Mesenchymal stem cell (in vitro differentiated cells and primary cell): Measurements from ENCODE around the gene WWTR1.

Experiments used
- DNase-seq: peaks from one replicate; pipeline ENCODE4 v3.0.0-alpha.2; 2013
- H2AFZ ChIP-seq: one replicate; pipeline ENCODE4 v1.6.1; 2013; ENCODE audit warnings: low read depth, mild to moderate bottlenecking, control low read depth, inconsistent platforms, low read length, moderate library complexity
- H2AK5ac ChIP-seq: 2 replicates; pipeline ENCODE4 v1.6.1; 2013; ENCODE audit warnings: low read length, moderate library complexity, mild to moderate bottlenecking, inconsistent platforms; ENCODE audit not compliant: severe bottlenecking
- H2BK120ac ChIP-seq: one replicate; pipeline ENCODE4 v1.6.1; 2013; ENCODE audit warnings: low read depth, mild to moderate bottlenecking, inconsistent platforms, low read length, moderate library complexity
- H2BK12ac ChIP-seq, 2 experiments: one replicate each; pipeline ENCODE4 v1.6.1; 2013; ENCODE audit warnings: inconsistent platforms in 2 of 2, low read length in 2 of 2, mild to moderate bottlenecking in 2 of 2, moderate library complexity in 2 of 2, control low read depth in 1 of 2
- H2BK15ac ChIP-seq: one replicate; pipeline ENCODE4 v1.6.1; 2013; ENCODE audit warnings: mild to moderate bottlenecking, low read depth, inconsistent platforms; ENCODE audit not compliant: poor library complexity, severe bottlenecking
- H2BK5ac ChIP-seq: 2 replicates; pipeline ENCODE4 v1.6.1; 2013; ENCODE audit warnings: low read depth, mild to moderate bottlenecking, low read length, control low read depth, inconsistent platforms; ENCODE audit not compliant: poor library complexity, severe bottlenecking
- H3K14ac ChIP-seq, 2 experiments: one replicate each; pipeline ENCODE4 v1.6.1; 2013; ENCODE audit warnings: inconsistent platforms in 2 of 2, low read length in 2 of 2, control low read depth in 1 of 2, mild to moderate bottlenecking in 1 of 2, moderate library complexity in 1 of 2
- H3K18ac ChIP-seq, 2 experiments: one replicate each; pipeline ENCODE4 v1.6.1; 2013; ENCODE audit warnings: inconsistent platforms in 2 of 2, low read length in 2 of 2, control low read depth in 1 of 2, low read depth in 1 of 2, mild to moderate bottlenecking in 1 of 2
- H3K23ac ChIP-seq, 2 experiments: one replicate each; pipeline ENCODE4 v1.6.1; 2013; ENCODE audit warnings: inconsistent platforms in 2 of 2, low read length in 2 of 2, mild to moderate bottlenecking in 2 of 2, moderate library complexity in 2 of 2, control low read depth in 1 of 2
- H3K27ac ChIP-seq: 2 replicates; pipeline ENCODE4 v1.5.1; 2013; ENCODE audit warnings: mild to moderate bottlenecking, moderate library complexity, low read length, control low read depth, inconsistent platforms; ENCODE audit not compliant: poor library complexity, severe bottlenecking
- H3K27me3 ChIP-seq, 2 experiments: 2 replicates each; pipeline versions ENCODE4 v1.6.1 to v1.7.0; 2013; ENCODE audit warnings: low read length in 2 of 2, mild to moderate bottlenecking in 2 of 2, moderate library complexity in 2 of 2, control low read depth in 1 of 2, inconsistent platforms in 1 of 2; ENCODE audit not compliant: control insufficient read depth in 1 of 2, insufficient read depth in 1 of 2
- H3K36me3 ChIP-seq, 2 experiments: 2 replicates each; pipeline versions ENCODE4 v1.6.1 to v1.7.0; 2013; ENCODE audit warnings: low read length in 2 of 2, control low read depth in 1 of 2, inconsistent platforms in 1 of 2, low read depth in 1 of 2, mild to moderate bottlenecking in 1 of 2; ENCODE audit not compliant: insufficient read depth in 2 of 2, control insufficient read depth in 1 of 2
- H3K4ac ChIP-seq, 2 experiments: one replicate each; pipeline ENCODE4 v1.6.1; 2013; ENCODE audit warnings: inconsistent platforms in 2 of 2, low read length in 2 of 2, mild to moderate bottlenecking in 2 of 2, moderate library complexity in 2 of 2, control low read depth in 1 of 2, low read depth in 1 of 2
- H3K4me1 ChIP-seq: 2 replicates; pipeline ENCODE4 v1.6.1; 2013; ENCODE audit warnings: low read depth, low read length, control low read depth; ENCODE audit not compliant: control insufficient read depth, insufficient read depth
- H3K4me2 ChIP-seq: 2 replicates; pipeline ENCODE4 v1.6.1; 2013; ENCODE audit warnings: low read length, mild to moderate bottlenecking, inconsistent platforms; ENCODE audit not compliant: poor library complexity, severe bottlenecking
- H3K4me3 ChIP-seq, 2 experiments: 2 replicates each; pipeline versions ENCODE4 v1.5.1 to v1.7.0; 2013; ENCODE audit warnings: low read length in 2 of 2, mild to moderate bottlenecking in 2 of 2, control low read depth in 1 of 2, low read depth in 1 of 2; ENCODE audit not compliant: insufficient read depth in 1 of 2
- H3K79me1 ChIP-seq: replicated peaks from 2 replicates; pipeline ENCODE4 v1.6.1; 2013; ENCODE audit warnings: mild to moderate bottlenecking, control low read depth, low read length, inconsistent platforms; ENCODE audit not compliant: poor library complexity, severe bottlenecking
- H3K9ac ChIP-seq: 2 replicates; pipeline ENCODE4 v1.7.0; 2013; ENCODE audit warnings: mild to moderate bottlenecking, low read length, moderate library complexity
- H3K9me3 ChIP-seq: 2 replicates; pipeline ENCODE4 v1.7.0; 2013; ENCODE audit warnings: mild to moderate bottlenecking, low read length; ENCODE audit not compliant: control insufficient read depth
- H4K8ac ChIP-seq: one replicate; pipeline ENCODE4 v1.6.1; 2013; ENCODE audit warnings: inconsistent platforms, mild to moderate bottlenecking, low read length, moderate library complexity
- H4K91ac ChIP-seq: one replicate; pipeline ENCODE4 v1.6.1; 2013; ENCODE audit warnings: mild to moderate bottlenecking, low read length, inconsistent platforms
- WGBS: methylation state at CpG from one replicate; pipeline ENCODE4 v1.1.7; 2013; ENCODE audit warnings: mixed read lengths; 5-methylcytosine and 5-hydroxymethylcytosine counted together

Gene WWTR1

GRCh38 chr3:149590691-149591441, 67.0 kb downstream of the WWTR1 start:
- no peak overlapping the region for H3K4me2 ChIP-seq
- H3K79me1 ChIP-seq = peaks cover 8% of the 10 kb centered on the region
- H4K91ac ChIP-seq = no peak overlapping the region
- no peak overlapping the region for H3K23ac ChIP-seq
- no peak overlapping the region for H3K27ac ChIP-seq
- DNase-seq = no peak
- no peak overlapping the region for H2AFZ ChIP-seq
- H3K9ac ChIP-seq = no peak overlapping the region
- H3K4me1 ChIP-seq = peaks cover 9% of the 10 kb centered on the region
- no peak overlapping the region for H3K14ac ChIP-seq
- H2BK5ac ChIP-seq = no peak overlapping the region
- 75% methylated on average over 3 of the region's 4 CpGs for WGBS
- no peak overlapping the region for H2AK5ac ChIP-seq
- H3K4ac ChIP-seq = peak overlapping the region in 1 of 2 experiments; percentile 40
- H3K36me3 ChIP-seq = peaks cover 0 to 10% of the 10 kb centered on the region in 2 experiments
- no peaks in the 10 kb centered on the region for H3K27me3 ChIP-seq
- H2BK120ac ChIP-seq = no peak overlapping the region
- peak overlapping the region in 1 of 2 experiments; percentile 75 for H3K18ac ChIP-seq
- peak overlapping the region in 1 of 2 experiments; percentile 37 for H2BK12ac ChIP-seq
- H3K9me3 ChIP-seq = no peaks in the 10 kb centered on the region
- H3K4me3 ChIP-seq = no peak overlapping the region
- no peak overlapping the region for H2BK15ac ChIP-seq
- no peak overlapping the region for H4K8ac ChIP-seq

DNA sequence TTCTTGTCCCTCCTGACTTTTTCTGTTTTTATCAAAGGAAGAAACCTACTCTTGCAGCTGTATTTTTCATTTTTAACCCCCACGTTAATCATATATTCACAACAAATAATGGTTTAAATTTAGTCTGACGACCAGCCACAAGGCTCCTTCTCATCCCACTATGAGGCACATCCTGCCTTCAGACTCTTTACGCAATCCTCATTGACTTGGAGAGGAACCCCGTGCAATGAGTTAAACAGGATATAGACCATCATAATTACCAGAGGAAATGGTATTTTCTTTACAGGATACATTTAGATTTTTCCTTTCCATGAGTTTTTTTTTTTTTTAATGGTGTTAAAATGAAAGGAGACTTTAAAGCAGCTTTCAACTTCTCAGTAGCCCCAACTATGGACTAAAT, 68.5 kb downstream of the WWTR1 start:
- no peak overlapping the region for H2BK5ac ChIP-seq

GRCh38 chr3:149588909-149589308, 68.9 kb downstream of the WWTR1 start:
- Histone ChIP-seq H3K27me3 (no peaks in the 10 kb centered on the region), H3K36me3 (peaks cover 0 to 10% of the 10 kb centered on the region in 2 experiments), H3K4me3 (no peak overlapping the region), H3K18ac (peak overlapping the region; percentile 76 to 95), H4K8ac (peak overlapping the region; percentile 12), H3K4me2 (no peak overlapping the region), H3K9ac (no peak overlapping the region), H2AK5ac (no peak overlapping the region), H3K4me1 (peaks cover 10% of the 10 kb centered on the region), H3K27ac (no peak overlapping the region), H2BK12ac (peak overlapping the region; percentile 37 to 38), H2BK15ac (no peak overlapping the region), H3K9me3 (no peaks in the 10 kb centered on the region), H3K14ac (no peak overlapping the region), H3K4ac (peak overlapping the region; percentile 83 to 87), H3K23ac (no peak overlapping the region), H2BK5ac (no peak overlapping the region), H2BK120ac (peak overlapping the region; percentile 54), H4K91ac (peak overlapping the region; percentile 91), H3K79me1 (peaks cover 8% of the 10 kb centered on the region), H2AFZ (no peak overlapping the region)
- WGBS = 41% methylated on average over 4 of the region's 4 CpGs
- DNase-seq = peak; percentile 67

More for the DNA sequence above, 68.5 kb downstream of the WWTR1 start:
- Histone ChIP-seq H3K9me3 (no peaks in the 10 kb centered on the region), H3K27ac (no peak overlapping the region), H2BK12ac (no peak overlapping the region), H2BK120ac (no peak overlapping the region), H3K18ac (no peak overlapping the region), H3K14ac (no peak overlapping the region), H3K4me2 (no peak overlapping the region), H3K23ac (no peak overlapping the region), H4K91ac (no peak overlapping the region), H3K36me3 (peaks cover 0 to 10% of the 10 kb centered on the region in 2 experiments), H2AK5ac (no peak overlapping the region), H3K27me3 (no peaks in the 10 kb centered on the region), H2AFZ (no peak overlapping the region), H3K4me1 (peaks cover 10% of the 10 kb centered on the region), H3K9ac (no peak overlapping the region), H4K8ac (no peak overlapping the region), H3K79me1 (peaks cover 8% of the 10 kb centered on the region), H2BK15ac (no peak overlapping the region), H3K4ac (no peak overlapping the region), H3K4me3 (no peak overlapping the region)
- 0% methylated on average over 2 of the region's 4 CpGs for WGBS
- DNase-seq = peak; percentile 91

DNA sequence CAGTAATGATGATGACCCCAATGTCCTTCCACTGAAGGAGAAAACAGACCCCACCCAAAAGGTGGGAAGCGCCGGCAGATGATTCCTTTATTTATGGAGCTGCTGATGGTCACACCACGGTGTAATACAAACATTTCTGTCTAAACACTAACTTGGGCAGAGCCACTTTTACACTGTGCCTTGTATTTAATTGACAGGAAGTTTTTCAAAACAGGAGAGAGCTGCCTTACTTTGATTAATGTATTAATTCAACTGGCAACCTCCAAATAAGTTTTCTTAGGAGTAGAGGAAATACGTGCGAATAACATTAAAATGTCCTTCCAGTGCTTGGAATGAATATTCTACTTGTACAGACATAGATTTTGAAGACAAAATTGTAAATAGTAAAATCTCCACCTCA, 70.4 kb downstream of the WWTR1 start:
- H3K4me1 ChIP-seq = peaks cover 12% of the 10 kb centered on the region
- H2AK5ac ChIP-seq = no peak overlapping the region
- H3K27ac ChIP-seq = no peak overlapping the region
- peaks cover 5% of the 10 kb centered on the region for H3K79me1 ChIP-seq
- H3K4me3 ChIP-seq = no peak overlapping the region
- 33% methylated on average over 3 of the region's 5 CpGs for WGBS
- H3K9me3 ChIP-seq = no peaks in the 10 kb centered on the region
- H3K4me2 ChIP-seq = no peak overlapping the region
- no peak overlapping the region for H2AFZ ChIP-seq
- H4K8ac ChIP-seq = no peak overlapping the region
- H3K27me3 ChIP-seq = no peaks in the 10 kb centered on the region
- no peak overlapping the region for H3K23ac ChIP-seq
- H4K91ac ChIP-seq = no peak overlapping the region
- DNase-seq = no peak
- no peak overlapping the region for H3K9ac ChIP-seq
- no peak overlapping the region for H2BK12ac ChIP-seq
- H3K4ac ChIP-seq = no peak overlapping the region
- H3K14ac ChIP-seq = no peak overlapping the region
- H2BK15ac ChIP-seq = no peak overlapping the region
- H3K36me3 ChIP-seq = peaks cover 0 to 16% of the 10 kb centered on the region in 2 experiments
- no peak overlapping the region for H2BK120ac ChIP-seq
- H2BK5ac ChIP-seq = no peak overlapping the region
- H3K18ac ChIP-seq = no peak overlapping the region
